NT2/D1 (cell line): Measurements from ENCODE around the gene VWA8.

Experiments used
- SUZ12 ChIP-seq: IDR thresholded peaks from 2 replicates; pipeline ENCODE4 v1.6.1; 2011; ENCODE audit not compliant: insufficient read length, insufficient read depth; ENCODE audit errors: extremely low read depth
- YY1 ChIP-seq: IDR thresholded peaks from 2 replicates; pipeline ENCODE4 v1.6.1; 2011; ENCODE audit not compliant: insufficient read length, insufficient read depth
- ZNF274 ChIP-seq: IDR thresholded peaks from 2 replicates; pipeline ENCODE4 v1.6.1; 2011; ENCODE audit warnings: mild to moderate bottlenecking, low read depth, low read length

DNA sequence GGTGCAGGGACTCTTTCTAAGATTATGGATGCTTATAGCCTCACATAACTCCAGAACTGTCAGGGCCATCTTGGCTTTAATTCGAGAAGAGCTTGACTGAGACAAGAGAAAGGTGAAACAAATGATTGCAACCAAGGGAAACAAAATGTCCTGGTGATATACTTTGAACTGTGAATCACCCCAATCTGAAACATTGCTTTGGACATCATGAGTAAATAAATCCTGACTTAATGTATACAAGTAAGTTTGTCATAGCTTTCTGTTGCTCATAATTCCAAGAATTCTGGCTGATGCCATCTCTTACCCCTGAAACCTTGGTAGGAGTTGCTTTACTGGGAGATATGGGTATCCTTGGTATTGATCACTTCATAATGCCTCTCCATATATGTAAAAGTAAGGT lies 5.8 kb upstream of the VWA8 start:
- TF ChIP-seq YY1 (no peak), SUZ12 (no peak), ZNF274 (no peak)
